GM13976 (cell line): ENCODE results near the gene BCAS3.
"Not testable (repeated sequence)": the region's sequence is repeated elsewhere in the genome, so short reads cannot be mapped to it uniquely, and the experiment has no call there.

Experiments used
- DNase-seq: peaks from one replicate; pipeline ENCODE4 v3.0.0; 2012; ENCODE audit warnings: low spot score
- in situ Hi-C: fragments of 300-500 bp; cut with MboI; formaldehyde crosslinking; loops from one replicate; pipeline ENCODE4 v1.12.0; 2022; ENCODE audit warnings: low sequenced_read_pairs, mixed read lengths, inconsistent platforms; ENCODE audit not compliant: unreplicated experiment
- TF ChIP-seq, protein P1 (sequence below): IDR thresholded peaks from 2 replicates; pipeline ENCODE4 v1.5.1; 2012; ENCODE audit warnings: borderline replicate concordance, mild to moderate bottlenecking; ENCODE audit not compliant: insufficient read depth; ENCODE audit errors: extremely low read depth, missing control alignments, control extremely low read depth

Gene BCAS3

DNA sequence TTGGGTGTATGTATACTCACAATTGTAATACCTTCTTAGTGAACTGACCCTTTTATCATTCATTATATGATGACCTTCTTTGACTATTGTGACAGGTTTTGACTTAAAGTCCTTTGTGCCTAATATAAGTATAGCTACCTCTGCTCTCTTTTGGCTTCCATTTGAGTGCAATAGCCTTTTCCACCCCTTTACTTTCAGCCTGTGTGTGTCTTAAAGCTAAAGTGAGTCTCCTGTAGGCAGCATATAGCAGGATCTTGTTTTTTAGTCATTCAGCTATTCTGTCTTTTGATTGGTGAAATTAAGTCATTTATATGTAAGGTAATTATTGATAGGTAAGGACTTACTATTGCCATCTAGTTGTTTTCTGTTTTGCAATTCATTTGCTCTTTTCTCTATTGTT, 758.6 kb downstream of the BCAS3 start:
- no peak for DNase-seq
- TF ChIP-seq, protein P1, sequence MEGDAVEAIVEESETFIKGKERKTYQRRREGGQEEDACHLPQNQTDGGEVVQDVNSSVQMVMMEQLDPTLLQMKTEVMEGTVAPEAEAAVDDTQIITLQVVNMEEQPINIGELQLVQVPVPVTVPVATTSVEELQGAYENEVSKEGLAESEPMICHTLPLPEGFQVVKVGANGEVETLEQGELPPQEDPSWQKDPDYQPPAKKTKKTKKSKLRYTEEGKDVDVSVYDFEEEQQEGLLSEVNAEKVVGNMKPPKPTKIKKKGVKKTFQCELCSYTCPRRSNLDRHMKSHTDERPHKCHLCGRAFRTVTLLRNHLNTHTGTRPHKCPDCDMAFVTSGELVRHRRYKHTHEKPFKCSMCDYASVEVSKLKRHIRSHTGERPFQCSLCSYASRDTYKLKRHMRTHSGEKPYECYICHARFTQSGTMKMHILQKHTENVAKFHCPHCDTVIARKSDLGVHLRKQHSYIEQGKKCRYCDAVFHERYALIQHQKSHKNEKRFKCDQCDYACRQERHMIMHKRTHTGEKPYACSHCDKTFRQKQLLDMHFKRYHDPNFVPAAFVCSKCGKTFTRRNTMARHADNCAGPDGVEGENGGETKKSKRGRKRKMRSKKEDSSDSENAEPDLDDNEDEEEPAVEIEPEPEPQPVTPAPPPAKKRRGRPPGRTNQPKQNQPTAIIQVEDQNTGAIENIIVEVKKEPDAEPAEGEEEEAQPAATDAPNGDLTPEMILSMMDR: no peak
- in situ Hi-C loops: no loop called here

DNA sequence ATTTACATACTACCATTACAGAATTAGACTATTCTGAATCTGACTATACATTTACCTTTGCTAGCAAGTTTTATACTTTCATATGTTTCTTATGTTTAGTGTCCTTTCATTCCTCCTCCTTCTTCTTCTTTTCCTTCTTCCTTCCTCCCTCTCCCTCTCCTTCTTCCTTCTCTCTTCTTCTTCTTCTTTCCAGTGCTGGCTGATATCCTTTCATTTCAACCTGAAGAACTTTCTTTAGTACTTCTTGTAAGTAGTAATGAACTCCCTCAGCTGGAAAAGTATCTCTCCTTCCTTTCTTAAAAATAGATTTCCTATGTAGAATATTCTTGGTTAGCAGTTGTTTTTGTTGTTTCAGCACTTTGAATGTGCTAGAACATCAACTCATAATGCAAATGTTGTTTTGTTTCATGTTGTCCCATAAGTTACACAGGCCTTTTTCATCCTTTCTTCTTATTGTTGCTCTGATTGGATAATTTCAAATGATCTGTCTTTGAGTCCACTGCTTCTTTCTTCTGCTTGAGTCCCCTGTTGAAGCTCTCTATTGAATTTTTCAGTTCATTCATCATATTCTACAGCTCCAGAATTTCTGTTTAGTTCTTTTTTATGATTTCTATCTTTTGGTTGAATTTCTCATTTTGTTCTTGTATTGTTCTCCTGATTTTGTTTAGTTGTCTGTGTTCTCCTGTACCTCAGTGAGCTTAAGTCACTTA, 759.5 kb downstream of the BCAS3 start:
- no peak for DNase-seq
- TF ChIP-seq, protein P1: no peak
- in situ Hi-C loops: no loop called here

DNA sequence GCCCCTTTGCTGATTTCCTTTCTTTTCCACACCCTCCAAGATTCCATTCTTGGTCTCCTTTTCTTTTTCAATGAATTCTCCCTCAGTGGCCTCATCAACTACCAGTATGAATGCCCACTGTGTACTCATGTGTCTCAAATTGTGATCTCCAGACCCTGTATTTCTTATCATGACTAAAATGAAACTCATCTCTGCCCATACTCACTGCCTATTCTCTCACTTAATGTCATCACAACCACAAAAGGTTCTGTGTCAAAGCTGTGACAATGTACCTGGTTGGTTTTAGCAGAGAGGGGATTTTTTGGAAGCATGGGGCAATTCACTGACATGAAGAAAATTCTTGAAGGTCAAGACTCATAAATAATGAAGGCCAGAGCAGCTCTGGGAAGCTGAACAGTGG, 763.0 kb downstream of the BCAS3 start:
- no peak for DNase-seq
- in situ Hi-C loops: no loop called here
- TF ChIP-seq, protein P1: no peak

DNA sequence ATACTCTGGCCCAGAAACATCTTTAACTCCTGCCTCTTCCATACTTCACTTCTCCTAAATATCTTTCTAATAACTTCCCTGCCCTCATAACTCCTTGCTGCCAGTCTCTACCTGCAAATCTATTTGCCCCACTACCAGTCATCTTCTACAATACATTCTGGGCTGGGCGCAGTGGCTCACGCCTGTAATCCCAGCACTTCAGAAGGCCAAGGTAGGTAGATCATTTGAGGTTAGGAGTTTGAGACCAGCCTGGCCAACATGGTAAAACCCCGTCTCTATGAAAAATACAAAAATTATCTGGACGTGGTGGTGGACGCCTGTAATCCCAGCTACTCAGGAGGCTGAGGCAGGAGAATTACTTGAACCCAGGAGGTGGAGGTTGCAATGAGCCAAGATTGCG, 763.9 kb downstream of the BCAS3 start:
- DNase-seq, in situ Hi-C loops: not testable (repeated sequence)

DNA sequence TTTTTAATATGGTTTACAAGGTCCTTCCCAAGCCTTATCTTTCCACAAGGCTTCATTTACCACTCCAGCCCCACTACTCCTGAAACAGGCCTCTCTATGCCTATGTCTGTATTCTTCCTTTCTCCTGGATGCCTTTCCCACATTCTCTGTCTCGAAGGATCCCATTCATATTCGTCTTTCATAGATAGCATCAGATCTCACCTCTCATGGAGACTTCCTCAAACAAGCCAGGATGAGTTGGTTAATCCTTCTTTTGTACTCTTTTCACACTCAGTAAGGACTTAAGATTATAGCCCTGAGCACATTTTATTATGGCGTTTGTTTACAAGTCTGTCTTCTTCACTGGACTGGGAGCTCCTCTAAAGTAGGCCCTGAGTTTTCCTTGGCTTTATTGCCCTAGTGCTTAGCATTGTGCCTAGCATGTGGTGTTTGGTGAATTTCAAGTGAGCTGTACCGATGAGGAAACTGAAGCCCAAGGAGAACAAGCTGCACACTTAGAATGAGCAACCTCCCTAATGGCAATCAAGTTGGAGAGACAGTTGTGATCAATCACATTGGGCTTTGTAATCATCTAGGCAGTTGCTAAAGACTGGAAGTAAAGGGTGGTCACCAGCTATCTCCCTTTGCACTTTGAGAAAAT, 764.6 kb downstream of the BCAS3 start:
- DNase-seq: no peak
- TF ChIP-seq, protein P1: no peak
- in situ Hi-C loops: no loop called here
